WERI-Rb-1 (cell line): Measurements from ENCODE around the gene GDPD5.

Source experiments
- DNase-seq: peaks from one replicate; pipeline ENCODE4 v3.0.0-alpha.2; 2020
- H3K27ac ChIP-seq: fragments of 250-450 bp; sonication (Bioruptor Pico); 2 replicates; pipeline ENCODE4 v1.5.1; 2020; ENCODE audit warnings: mild to moderate bottlenecking, moderate library complexity
- H3K27me3 ChIP-seq: fragments of 250-450 bp; sonication (Bioruptor Pico); 2 replicates; pipeline ENCODE4 v1.5.1; 2021; ENCODE audit warnings: mild to moderate bottlenecking, low read depth, moderate library complexity; ENCODE audit not compliant: insufficient read depth, severe bottlenecking
- H3K36me3 ChIP-seq: fragments of 250-450 bp; sonication (Bioruptor Pico); 2 replicates; pipeline ENCODE4 v1.5.1; 2020; ENCODE audit warnings: mild to moderate bottlenecking, moderate library complexity
- H3K4me3 ChIP-seq: 2 replicates; pipeline ENCODE4 v1.5.1; 2011; ENCODE audit warnings: low read depth, mild to moderate bottlenecking, control low read depth, low read length
- H3K9me3 ChIP-seq: fragments of 250-450 bp; sonication (Bioruptor Pico); 2 replicates; pipeline ENCODE4 v1.5.1; 2021; ENCODE audit warnings: mild to moderate bottlenecking, moderate library complexity; ENCODE audit not compliant: severe bottlenecking
- CTCF ChIP-seq: IDR thresholded peaks from 2 replicates; pipeline ENCODE4 v1.5.1; 2011; ENCODE audit warnings: low read depth, mild to moderate bottlenecking, control low read depth, inconsistent platforms, low read length

Gene GDPD5

DNA sequence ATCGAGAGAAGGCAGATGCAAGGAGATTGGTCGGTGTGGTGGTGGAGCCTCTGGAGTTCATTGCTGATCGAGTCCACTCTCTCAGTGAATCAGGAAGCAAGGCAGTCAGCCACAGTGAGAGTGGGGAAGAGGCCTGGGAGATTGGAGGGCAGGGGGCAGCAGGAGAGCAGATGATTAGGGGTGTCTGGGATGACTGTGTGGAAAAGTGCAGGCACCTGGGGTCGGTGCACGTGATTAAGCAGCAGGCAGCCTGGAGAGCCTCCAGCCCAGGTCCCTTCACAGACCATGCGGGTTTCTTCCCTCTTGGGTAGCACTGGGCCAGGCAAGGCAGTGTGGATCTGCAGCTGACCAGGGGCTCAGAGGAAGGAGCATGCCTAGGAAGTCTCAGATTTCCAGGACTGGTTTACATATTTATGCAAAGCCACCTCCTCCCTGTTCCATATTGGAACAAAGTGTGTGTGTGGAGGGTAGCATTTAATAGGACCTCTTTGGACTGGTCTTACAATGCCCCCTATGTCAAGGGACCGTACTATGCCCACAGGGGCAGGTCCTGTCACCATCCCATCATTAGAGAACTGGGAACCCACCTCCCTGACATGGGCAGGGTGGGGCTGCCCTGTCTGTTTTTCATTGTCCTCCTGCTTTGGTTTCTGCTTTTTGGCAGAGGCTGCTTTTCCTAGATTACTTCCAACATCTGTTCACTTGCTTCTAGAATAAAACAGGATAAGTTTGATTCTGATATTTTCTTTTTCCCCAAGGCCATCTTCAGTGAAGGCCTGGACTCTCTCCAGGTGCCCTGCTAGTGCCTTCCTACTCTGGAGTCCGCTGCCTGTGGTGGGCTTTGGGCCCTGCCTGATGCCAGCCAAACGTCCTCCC is 14.0 kb upstream of the GDPD5 start:
- no peaks in the 10 kb centered on the region for H3K27me3 ChIP-seq
- no peak overlapping the region; the same call in 1 of the 2 replicates for H3K27ac ChIP-seq
- no peak for DNase-seq
- H3K36me3 ChIP-seq: no peaks in the 10 kb centered on the region
- no peak overlapping the region for H3K4me3 ChIP-seq
- H3K9me3 ChIP-seq: no peaks in the 10 kb centered on the region
- no peak for TF ChIP-seq CTCF

DNA sequence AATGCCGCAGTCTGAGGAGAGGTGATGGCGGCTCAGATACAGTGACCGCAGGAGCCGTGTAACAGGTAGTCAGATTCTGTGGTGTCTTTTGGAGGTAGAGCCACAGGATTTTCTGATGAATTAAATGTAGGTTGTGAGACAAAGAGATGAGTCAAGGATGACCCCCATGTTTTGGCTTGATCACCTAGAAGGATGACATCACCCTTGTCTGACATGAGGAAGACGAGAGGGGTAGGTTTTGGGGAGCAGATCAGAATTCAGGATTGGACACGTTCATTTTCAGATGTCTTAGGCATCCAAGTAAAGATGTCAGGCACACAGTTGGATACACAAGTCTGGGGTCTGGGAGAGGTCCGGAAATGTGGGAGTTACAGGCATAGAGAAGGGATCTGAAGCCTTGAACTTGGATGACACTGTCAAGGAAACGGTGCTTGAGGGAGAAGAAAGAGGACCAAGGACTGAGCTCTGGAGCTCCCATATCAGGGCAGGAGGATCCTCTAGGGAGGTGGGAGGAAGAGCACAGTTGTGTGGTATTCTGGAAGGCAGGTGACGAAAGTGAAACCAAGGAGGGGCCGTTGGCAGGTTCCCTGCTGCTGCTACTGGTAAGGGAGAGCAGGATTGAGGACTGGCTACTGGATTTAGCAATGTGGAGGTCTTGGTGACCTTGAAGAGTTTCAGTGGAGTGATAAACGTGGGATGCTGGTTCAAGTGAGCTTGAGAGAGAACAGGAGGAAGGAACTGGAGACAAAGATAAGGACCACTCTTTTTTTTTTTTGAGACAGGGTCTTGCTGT is 12.6 kb upstream of the GDPD5 start:
- H3K27me3 ChIP-seq: no peaks in the 10 kb centered on the region
- no peak overlapping the region for H3K4me3 ChIP-seq
- DNase-seq: no peak
- H3K9me3 ChIP-seq: no peaks in the 10 kb centered on the region
- no peak for TF ChIP-seq CTCF
- no peaks in the 10 kb centered on the region for H3K36me3 ChIP-seq
- no peak overlapping the region for H3K27ac ChIP-seq

DNA sequence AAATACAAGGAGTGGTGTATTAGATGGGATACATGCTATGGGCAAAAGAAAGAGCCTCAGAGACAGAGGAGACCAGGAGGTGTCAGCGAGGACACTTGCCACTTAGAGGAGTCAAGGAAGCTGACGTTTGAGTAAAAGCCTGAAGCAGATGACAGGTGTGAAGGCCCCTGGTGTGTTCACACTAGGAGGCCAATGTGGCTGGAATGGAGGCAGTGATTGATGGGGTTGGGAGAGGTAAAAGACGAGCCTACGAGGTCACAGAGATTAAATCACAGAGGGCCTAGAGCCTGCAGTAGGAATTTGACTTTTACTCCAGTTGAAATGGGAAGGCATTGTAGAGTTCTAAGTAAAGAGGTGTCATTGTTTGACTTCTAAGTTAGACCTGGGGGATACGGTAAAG is 12.0 kb upstream of the GDPD5 start:
- H3K27me3 ChIP-seq: no peaks in the 10 kb centered on the region
- no peak overlapping the region for H3K4me3 ChIP-seq
- H3K36me3 ChIP-seq: no peaks in the 10 kb centered on the region
- DNase-seq: peak; percentile 29
- no peak for TF ChIP-seq CTCF
- no peaks in the 10 kb centered on the region for H3K9me3 ChIP-seq
- no peak overlapping the region for H3K27ac ChIP-seq

GRCh38 chr11:75536786-75537641 is 11.3 kb upstream of the GDPD5 start:
- TF ChIP-seq CTCF: no peak
- no peak for DNase-seq
- H3K4me3 ChIP-seq: no peak overlapping the region
- H3K27me3 ChIP-seq: no peaks in the 10 kb centered on the region
- no peak overlapping the region for H3K27ac ChIP-seq
- H3K36me3 ChIP-seq: no peaks in the 10 kb centered on the region
- no peaks in the 10 kb centered on the region for H3K9me3 ChIP-seq

GRCh38 chr11:75535071-75535470 is 9.3 kb upstream of the GDPD5 start:
- H3K4me3 ChIP-seq: no peak overlapping the region
- H3K27ac ChIP-seq: no peak overlapping the region
- no peaks in the 10 kb centered on the region for H3K9me3 ChIP-seq
- H3K36me3 ChIP-seq: no peaks in the 10 kb centered on the region
- H3K27me3 ChIP-seq: no peaks in the 10 kb centered on the region
- no peak for DNase-seq
- no peak for TF ChIP-seq CTCF
